Nephron (organoid): Measurements from ENCODE around the gene ARHGEF7.

Experiments used
- H3K27ac Mint-ChIP-seq, 3 experiments: 2 replicates each; pipeline ENCODE4 v1.8.0; 2020; ENCODE audit warnings: mixed read lengths in 3 of 3, mild to moderate bottlenecking in 2 of 3, moderate library complexity in 1 of 3
- H3K27me3 Mint-ChIP-seq: 2 replicates; pipeline ENCODE4 v1.8.0; 2021; ENCODE audit warnings: low read depth, mild to moderate bottlenecking, moderate library complexity, mixed read lengths
- H3K36me3 Mint-ChIP-seq: 2 replicates; pipeline ENCODE4 v1.8.0; 2020; ENCODE audit warnings: low read depth, mixed read lengths
- H3K4me1 Mint-ChIP-seq: 2 replicates; pipeline ENCODE4 v1.8.0; 2020; ENCODE audit warnings: mixed read lengths
- H3K4me3 Mint-ChIP-seq, 3 experiments: 2 replicates each; pipeline ENCODE4 v1.8.0; 2020; ENCODE audit warnings: mild to moderate bottlenecking in 3 of 3, mixed read lengths in 3 of 3, moderate library complexity in 2 of 3
- H3K9me3 Mint-ChIP-seq: 2 replicates; pipeline ENCODE4 v1.8.0; 2020; ENCODE audit warnings: mixed read lengths
- CTCF ChIP-seq, 3 experiments: fragments of 200-600 bp; sonication (generic); IDR thresholded peaks; one replicate each; pipeline ENCODE4 v1.5.0; 2021; ENCODE audit warnings: antibody characterized with exemption in 3 of 3; ENCODE audit not compliant: unreplicated experiment in 3 of 3

The ARHGEF7 gene

GRCh38 chr13:111283457-111283856 is 168.3 kb downstream of the ARHGEF7 start:
- peaks cover 58% of the 10 kb centered on the region for H3K4me1 Mint-ChIP-seq
- no peak overlapping the region for H3K4me3 Mint-ChIP-seq
- no peak for TF ChIP-seq CTCF (IDR thresholded peaks at IDR 0.05; ENCODE audit: unreplicated experiment in 3 of 3)
- H3K27ac Mint-ChIP-seq, result peak overlapping the region in 2 of 3 experiments; percentile 1 to 5
- no peaks in the 10 kb centered on the region for H3K9me3 Mint-ChIP-seq
- peaks cover 72% of the 10 kb centered on the region for H3K36me3 Mint-ChIP-seq
- no peaks in the 10 kb centered on the region for H3K27me3 Mint-ChIP-seq

- H3K36me3 Mint-ChIP-seq, result peaks cover 71% of the 10 kb centered on the region
- H3K4me1 Mint-ChIP-seq, result peaks cover 55% of the 10 kb centered on the region
- H3K9me3 Mint-ChIP-seq, result no peaks in the 10 kb centered on the region
- H3K27ac Mint-ChIP-seq, result peak overlapping the region in 2 of 3 experiments; percentile 1 to 5
- TF ChIP-seq CTCF (IDR thresholded peaks at IDR 0.05; ENCODE audit: unreplicated experiment in 3 of 3), result no peak
- H3K4me3 Mint-ChIP-seq, result no peak overlapping the region
- H3K27me3 Mint-ChIP-seq, result no peaks in the 10 kb centered on the region
Measured at GRCh38 chr13:111283991-111284390, 168.9 kb downstream of the ARHGEF7 start.

GRCh38 chr13:111284565-111284964 is 169.5 kb downstream of the ARHGEF7 start:
- H3K27me3 Mint-ChIP-seq, result no peaks in the 10 kb centered on the region
- peaks cover 59% of the 10 kb centered on the region for H3K4me1 Mint-ChIP-seq
- peaks cover 74% of the 10 kb centered on the region for H3K36me3 Mint-ChIP-seq
- TF ChIP-seq CTCF (IDR thresholded peaks at IDR 0.05; ENCODE audit: unreplicated experiment in 3 of 3), result no peak
- H3K27ac Mint-ChIP-seq, result peak overlapping the region in 1 of 3 experiments; percentile 1
- no peak overlapping the region for H3K4me3 Mint-ChIP-seq
- H3K9me3 Mint-ChIP-seq, result no peaks in the 10 kb centered on the region

- Mint-ChIP-seq H3K27ac (no peak overlapping the region), H3K36me3 (peaks cover 63% of the 10 kb centered on the region), H3K4me3 (no peak overlapping the region), H3K9me3 (no peaks in the 10 kb centered on the region), H3K27me3 (no peaks in the 10 kb centered on the region), H3K4me1 (peaks cover 55% of the 10 kb centered on the region)
- no peak for TF ChIP-seq CTCF (IDR thresholded peaks at IDR 0.05; ENCODE audit: unreplicated experiment in 3 of 3)
Measured at GRCh38 chr13:111286162-111286561, 171.1 kb downstream of the ARHGEF7 start.

GRCh38 chr13:111286749-111287148 is 171.6 kb downstream of the ARHGEF7 start:
- Mint-ChIP-seq H3K27me3 (no peaks in the 10 kb centered on the region), H3K4me3 (no peak overlapping the region), H3K9me3 (no peaks in the 10 kb centered on the region), H3K27ac (no peak overlapping the region), H3K4me1 (peaks cover 49% of the 10 kb centered on the region), H3K36me3 (peaks cover 60% of the 10 kb centered on the region)
- TF ChIP-seq CTCF (IDR thresholded peaks at IDR 0.05; ENCODE audit: unreplicated experiment in 3 of 3), result no peak

GRCh38 chr13:111287201-111287600 is 172.1 kb downstream of the ARHGEF7 start:
- Mint-ChIP-seq H3K27me3 (no peaks in the 10 kb centered on the region), H3K27ac (no peak overlapping the region), H3K9me3 (no peaks in the 10 kb centered on the region), H3K4me3 (no peak overlapping the region), H3K4me1 (peaks cover 49% of the 10 kb centered on the region), H3K36me3 (peaks cover 64% of the 10 kb centered on the region)
- TF ChIP-seq CTCF (IDR thresholded peaks at IDR 0.05; ENCODE audit: unreplicated experiment in 3 of 3), result no peak
